ENCODE results near the gene CDH20.

GRCh38 chr18:61419763-61420162 lies 86.5 kb downstream of the CDH20 start:
- TF ChIP-seq CTCF (IDR thresholded peaks at IDR 0.05; ENCODE audit: insufficient read depth, low read length, poor library complexity, severe bottlenecking) = no peak
- no peak for TF ChIP-seq EZH2phosphoT487 (conservative IDR thresholded peaks at IDR 0.05; ENCODE audit: low read length)
